ENCODE data around the gene CBLN3.

DNA sequence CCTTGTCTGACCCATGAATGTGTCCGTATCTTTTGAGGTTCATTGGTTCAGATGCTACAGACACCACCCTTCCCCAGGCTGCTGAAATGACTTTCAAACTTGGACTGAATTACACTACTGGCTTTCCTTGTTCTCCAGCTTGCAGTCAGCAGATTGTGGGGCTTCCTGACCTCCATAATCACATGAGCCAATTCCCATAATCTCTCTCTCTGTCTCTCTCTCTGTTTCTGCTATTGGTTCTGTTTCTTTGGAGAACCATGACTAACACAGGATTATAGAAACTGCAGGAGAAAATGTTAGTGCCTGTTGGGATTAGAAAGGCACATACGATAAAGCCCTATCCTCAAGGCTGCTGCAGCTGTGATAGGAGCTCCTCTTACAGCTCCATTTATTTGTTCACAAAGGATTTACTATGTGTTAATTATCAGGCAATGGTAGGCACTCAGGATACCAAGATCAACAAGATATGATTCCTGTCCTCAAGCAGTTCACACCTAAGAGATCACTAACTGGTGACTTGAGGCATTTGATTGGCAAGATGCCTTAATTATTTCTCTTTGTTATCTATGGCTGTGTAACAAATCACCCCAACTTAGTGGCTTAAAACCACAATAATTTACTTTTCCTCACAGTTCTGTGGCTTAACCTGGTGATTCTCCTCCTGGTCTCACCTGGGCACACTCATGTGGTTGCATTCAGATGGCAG lies 40.8 kb downstream of the CBLN3 start:
- TF ChIP-seq, protein P1, sequence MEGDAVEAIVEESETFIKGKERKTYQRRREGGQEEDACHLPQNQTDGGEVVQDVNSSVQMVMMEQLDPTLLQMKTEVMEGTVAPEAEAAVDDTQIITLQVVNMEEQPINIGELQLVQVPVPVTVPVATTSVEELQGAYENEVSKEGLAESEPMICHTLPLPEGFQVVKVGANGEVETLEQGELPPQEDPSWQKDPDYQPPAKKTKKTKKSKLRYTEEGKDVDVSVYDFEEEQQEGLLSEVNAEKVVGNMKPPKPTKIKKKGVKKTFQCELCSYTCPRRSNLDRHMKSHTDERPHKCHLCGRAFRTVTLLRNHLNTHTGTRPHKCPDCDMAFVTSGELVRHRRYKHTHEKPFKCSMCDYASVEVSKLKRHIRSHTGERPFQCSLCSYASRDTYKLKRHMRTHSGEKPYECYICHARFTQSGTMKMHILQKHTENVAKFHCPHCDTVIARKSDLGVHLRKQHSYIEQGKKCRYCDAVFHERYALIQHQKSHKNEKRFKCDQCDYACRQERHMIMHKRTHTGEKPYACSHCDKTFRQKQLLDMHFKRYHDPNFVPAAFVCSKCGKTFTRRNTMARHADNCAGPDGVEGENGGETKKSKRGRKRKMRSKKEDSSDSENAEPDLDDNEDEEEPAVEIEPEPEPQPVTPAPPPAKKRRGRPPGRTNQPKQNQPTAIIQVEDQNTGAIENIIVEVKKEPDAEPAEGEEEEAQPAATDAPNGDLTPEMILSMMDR (IDR thresholded peaks at IDR 0.05; ENCODE audit: borderline replicate concordance, extremely low read depth, low read length, poor library complexity, severe bottlenecking): no peak
- TF ChIP-seq EZH2 (IDR thresholded peaks at IDR 0.05; ENCODE audit: borderline replicate concordance, low read depth, low read length, severe bottlenecking): no peak

Data from DND-41 (cell line).